Measurements from ENCODE around the gene ARHGEF16.

ARHGEF16 gene

DNA sequence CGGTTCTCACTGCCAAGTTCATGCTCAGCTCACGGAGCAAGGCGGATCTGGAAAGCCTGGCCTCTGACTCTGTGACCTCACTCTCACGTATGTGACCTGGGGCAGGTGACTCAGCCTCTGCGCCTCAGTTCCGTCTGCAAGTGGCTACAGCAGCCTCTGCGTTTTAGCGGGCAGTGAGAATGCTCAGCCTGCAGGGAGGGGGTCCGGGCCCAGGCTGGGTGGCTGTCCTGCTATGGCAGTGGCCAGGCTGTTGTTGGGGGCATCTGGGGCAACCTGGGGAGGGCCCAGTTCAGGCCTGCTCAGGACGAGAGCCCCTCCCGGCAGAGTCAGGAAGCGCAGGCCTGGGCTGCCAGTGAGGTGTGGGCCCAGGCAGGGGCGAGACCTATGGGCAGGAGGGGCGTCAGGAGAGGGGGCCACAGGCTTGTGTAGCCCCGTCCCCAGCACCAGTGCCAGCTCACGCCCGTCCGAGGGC lies 27.9 kb downstream of the ARHGEF16 start:
- no peak for DNase-seq (ENCODE audit: low read depth)

DNA sequence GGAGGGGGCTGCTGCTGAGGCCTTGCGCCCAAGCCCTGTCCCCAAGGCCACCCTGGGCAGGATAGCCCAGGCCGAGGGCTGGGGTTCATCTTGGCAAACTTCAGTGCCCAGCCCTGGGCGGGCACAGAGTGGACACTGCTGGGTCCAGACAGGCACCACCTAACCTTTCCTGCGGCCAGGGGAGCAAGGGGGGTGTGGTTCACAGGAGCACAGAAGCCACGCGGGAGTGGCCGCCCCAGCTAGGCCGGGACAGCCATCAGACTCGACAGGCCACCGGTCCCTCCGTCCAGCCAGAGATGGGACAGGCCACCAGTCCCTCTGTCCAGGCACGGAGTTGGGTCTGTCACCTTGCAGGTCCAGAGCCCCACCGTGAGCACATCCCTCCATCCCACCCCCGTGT lies 28.9 kb downstream of the ARHGEF16 start:
- no peak for DNase-seq (ENCODE audit: low read depth)

DNA sequence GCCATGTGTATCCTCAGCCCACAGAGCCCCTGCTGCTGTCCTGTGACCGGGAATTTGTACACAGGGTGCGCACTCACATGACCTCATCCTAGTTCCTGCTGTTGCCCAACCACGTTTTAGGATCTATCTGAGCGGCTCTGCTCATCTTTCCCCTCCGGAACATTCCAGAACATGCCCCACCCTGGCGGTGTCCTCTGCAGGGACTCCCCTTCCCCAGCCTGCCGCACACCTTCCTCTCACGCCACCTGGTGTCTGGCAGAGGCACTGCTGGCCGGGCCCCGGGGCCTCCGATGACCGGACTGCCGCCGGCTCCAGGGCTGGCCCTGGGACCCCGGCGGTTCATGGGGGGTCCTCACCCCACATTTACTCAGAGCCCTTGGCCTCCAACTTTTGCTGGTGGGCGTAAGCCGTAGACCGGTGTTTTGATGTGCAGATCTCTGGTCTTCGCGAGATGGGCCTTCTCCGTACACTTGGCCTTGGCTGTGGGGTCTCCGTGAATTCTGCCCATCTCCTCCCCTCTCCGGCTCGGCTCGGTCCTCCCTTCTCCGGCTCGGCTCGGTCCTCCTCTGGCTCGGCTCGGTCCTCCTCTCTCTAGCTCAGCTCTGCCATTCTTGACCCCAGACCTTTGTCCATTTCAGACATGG lies 29.5 kb downstream of the ARHGEF16 start:
- DNase-seq (ENCODE audit: low read depth): no peak

DNA sequence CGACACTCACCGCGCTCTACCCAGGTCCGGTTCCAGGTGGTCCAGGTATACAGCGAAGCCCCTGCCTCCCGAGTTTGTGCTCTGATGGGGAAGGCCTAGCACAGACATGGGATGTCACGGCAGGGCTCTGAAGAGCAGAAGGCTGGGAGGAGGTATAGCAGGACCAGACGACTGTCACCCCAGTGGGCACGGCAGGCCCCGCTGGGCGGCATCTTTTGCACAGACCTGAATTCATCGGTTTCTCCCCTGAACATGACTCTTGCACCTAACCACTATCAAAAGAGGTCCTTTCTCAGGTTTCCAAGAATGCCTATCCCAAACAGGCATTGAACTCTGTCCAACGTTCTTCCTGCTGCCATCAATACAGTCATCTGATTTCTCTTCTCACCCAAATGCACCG lies 30.6 kb downstream of the ARHGEF16 start:
- no peak for DNase-seq (ENCODE audit: low read depth)

DNA sequence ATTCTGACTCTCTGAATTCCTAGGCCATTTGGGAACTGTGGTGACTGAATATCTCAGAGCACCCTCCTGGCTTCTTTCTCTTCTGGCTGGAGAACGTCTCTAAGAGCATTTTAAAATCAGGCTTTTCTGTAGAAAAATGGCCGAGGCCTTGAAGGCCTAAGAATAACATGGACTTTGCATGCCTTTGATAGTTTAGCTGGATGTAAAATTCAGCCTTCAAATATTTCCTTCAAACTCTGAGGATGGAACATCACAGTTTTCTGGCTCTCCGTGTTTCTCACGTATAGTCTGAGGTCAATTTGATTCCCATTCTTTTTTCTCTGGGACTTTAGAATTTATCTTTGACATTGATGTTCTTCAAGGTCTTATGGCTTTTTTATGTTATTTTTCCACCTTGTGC lies 34.0 kb downstream of the ARHGEF16 start:
- DNase-seq (ENCODE audit: low read depth): no peak

DNA sequence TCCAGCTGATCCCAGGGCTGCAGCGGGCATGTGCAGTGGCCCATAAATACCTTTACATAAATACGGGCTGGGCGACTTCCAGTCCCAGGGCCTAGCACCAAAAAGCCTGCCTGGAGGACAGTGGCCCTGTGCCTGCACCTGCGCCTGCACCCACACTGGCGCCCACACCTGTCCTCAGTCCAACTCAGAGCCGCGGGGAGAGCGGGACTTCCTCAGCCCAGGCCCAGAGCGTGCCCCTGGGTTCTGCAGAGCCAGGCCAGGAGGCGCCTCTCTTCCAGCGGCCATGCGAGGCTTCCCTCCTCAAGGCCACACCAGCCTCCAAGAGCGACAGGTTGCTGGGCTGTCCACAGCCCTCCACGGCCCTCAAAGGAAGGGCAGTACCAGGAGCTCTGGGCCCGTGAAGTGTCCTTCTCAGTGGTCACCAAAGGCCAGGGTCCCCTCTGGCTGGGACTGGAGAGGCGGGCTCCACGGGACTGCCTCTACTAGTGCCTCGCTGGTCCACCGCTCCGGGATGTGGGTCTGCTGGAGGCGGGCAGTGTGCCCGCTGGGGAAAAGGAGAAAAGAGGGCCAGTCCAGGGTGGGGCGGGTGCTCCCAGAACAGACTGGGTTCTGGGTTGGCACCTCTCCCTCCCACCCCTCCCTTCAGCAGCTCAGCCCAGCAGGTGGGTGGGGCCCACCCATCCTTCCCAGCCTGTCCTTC lies 35.7 kb downstream of the ARHGEF16 start:
- no peak for DNase-seq (ENCODE audit: low read depth)

DNA sequence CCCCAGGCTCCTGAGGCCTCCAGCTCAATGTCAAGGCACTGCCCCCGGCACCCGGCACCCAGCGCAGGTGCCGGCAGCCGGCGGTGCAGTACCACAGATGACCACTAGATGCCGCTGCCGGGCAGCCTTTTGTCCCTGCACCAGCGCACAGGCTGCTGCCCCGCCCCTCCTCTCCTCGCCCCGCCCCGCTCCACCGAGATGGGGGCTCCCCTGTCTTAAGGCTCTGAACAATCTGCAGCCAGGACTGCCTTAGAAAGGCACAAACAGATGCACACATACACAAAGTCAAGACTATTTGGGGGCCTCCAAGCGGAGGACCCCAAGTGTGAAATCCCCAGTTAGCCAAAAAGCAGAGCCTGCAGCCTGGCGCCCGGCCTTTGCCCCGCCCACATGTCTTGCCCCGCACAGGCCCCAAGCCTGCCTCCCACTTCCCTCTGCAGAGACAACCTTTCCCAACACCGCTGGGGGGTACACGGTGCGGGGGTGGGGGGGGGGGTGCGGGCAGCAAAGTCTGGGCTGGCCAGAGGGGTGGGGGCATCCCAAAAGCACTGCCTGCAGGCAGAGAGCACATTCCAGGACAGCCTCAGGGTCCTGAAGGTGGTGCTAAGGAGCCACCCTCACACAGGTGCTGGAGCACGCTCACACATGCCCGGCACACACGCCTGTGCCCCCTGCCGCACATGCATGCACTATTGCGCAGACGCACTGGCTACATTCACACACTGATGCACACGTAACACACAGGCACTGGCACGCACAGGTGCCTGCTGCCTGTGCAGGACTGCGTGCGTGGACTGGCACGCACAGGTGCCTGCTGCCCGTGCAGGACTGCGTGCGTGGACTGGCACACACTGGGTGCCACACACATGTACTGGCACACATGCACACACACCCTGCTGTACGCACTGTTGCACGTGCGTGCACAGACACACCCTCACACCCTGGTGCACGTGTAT lies 37.1 kb downstream of the ARHGEF16 start:
- peak; percentile 80 for DNase-seq (ENCODE audit: low read depth)

DNA sequence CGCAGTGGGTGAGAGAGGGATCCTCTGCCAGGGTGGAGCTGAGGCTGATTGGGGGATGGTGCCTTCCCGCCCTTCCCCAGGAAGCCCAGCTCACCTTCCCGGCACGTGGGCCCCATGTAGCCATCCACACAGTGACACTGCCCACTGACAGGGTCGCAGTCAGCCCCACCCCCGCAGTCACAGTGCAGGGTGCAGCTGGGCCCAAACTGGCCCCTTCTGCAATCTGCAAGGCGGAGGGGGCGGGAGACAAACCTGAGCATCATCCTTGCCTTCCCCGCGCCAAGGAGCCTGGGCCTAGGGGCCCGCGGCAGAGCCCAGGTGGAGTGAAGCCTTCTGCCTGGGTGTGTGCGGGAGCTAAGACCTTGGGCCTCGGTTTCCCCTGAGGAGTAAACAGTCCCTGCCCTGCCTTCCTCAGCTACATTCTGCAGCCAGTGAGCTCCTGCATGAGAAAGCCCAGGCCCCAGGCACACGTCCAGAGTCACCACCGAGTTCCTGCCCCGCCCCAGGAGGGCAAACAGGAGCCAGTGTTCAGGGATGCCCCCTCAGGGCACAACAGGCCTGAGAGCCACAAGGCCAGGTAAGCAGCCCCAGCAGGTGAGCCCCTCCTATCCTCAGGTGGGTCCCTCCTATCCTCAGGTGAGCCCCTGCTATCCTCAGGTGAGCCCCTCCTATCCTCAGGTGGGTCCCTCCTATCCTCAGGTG lies 38.2 kb downstream of the ARHGEF16 start:
- no peak for DNase-seq (ENCODE audit: low read depth)

DNA sequence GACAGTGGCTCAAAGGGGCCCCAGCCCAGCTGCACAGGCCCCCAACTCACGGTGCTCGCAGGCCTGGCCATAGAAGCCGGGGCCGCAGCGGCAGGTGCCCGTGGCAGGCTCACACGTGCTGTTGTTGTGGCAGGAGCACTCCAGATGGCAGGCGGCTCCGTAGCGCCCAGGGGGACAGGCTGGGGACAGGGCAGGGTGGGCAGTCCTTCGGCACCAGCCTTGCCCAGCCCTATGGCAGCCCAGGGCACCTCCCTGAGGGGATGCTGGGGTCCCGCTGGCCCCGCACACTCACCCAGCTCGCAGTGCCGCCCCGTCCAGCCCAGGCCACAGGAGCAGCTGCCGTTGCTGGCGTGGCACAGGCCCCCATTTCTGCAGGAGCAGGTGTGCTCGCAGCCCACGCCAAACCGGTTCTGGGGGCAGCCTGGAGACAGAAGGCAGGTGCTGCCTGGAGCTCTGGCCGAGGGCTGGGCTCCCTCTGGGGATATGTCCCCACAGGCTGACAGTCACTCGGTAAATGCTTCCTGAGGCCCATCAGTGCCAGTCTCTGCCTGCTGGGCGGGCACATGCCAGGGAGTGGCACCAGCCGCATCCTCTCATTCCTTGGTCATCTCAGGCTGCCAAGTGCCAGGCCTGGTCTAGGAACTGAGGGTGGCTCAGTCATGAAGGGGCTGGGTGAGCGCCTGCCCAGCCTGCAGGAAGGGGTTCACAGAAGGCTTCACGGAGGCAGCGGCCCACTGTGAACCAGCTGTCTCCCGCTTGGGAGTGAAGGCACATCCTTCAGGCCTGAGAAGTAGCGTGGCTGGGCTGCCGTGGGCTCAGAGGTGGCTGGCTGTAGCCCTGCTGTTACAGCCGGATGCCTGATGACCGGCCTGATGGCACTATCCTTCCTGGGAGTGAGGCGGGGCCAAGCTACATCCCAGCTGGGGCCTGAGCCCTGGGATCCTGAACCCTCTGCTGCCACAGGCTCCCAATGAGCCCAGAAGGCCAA lies 40.1 kb downstream of the ARHGEF16 start:
- DNase-seq (ENCODE audit: low read depth): no peak

DNA sequence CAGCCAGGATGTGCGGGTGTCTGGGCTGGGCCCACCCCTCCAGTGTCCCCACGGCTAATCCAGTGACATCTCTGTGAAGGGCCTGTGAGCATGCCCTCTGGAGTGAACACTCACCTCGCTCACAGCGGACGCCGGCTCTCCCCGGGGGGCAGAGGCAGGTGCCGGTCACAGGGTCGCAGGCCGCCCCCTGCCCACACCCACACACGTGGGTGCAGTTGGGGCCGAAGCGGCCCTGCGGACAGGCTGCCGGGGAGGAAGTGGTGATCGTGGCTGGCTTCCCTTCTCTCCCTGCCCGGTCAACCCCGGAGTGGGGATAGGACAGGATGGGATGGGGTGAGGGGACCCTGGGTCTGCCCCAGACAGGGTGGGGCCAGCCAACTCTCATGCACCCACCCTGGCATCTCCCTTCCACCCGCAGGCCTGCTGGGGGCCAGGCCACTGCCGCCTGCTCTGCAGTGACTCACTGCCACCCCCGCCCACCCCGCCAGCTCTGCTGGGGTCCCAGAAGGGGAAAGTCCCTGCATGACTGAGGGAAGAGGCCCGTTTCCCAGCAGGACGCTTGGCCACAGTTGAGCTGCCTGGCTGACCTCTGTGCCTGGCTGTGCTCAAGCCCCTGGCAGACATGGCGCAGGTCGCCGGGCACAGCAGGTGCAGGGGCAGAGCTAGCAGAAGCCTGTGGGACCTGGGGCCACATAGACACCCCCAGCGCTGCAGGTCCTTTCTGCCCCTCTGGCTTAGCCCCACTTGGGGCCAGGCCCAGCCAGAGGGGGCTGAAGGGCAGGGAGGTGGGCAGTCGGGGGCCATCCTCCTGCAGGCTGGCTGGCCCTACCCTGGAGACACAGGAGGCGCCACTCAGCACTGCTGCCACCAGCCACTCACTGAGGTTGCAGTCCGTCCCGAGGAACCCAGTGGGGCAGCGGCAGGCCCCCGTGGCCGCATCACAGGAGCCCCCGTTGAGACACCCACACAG lies 41.6 kb downstream of the ARHGEF16 start:
- no peak for DNase-seq (ENCODE audit: low read depth)

DNA sequence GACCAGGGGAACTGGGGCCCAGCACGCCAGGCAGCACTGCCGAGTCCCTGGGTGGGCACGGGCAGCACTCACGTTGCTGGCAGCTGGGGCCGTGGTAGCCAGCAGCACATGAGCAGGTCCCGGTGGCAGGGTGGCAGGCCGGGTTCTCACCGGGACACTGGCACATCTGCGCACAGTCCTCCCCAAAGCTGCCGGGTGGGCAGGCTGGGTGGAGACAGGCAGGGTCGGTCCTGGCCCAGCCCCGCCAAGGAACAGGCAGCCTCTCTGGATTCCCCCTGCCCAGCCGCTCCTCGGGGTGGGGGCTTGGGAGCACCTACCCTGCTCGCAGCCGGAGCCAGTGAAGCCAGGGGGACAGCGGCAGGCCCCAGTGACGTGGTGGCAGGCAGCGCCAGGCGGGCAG lies 42.5 kb downstream of the ARHGEF16 start:
- DNase-seq (ENCODE audit: low read depth): no peak

DNA sequence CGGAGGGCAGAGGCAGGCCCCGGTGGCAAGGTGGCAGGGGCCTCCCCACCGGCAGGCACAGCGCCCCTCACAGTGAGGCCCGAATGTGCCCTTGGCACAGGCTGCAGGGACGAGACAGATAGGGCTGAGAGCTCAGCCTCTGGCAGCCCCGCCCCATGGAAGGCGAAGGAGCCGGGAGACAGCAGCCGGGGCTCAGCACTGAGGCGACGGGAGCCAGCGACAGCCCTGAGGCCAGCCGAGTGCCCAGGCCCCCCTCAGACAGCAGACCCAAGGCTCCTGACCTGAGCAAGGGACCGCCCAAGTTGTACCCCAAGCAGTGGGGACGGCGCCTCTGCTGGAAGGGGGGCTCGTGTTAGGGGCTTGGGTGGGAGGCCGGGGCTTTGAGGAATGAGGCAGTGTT lies 43.1 kb downstream of the ARHGEF16 start:
- DNase-seq (ENCODE audit: low read depth): no peak

DNA sequence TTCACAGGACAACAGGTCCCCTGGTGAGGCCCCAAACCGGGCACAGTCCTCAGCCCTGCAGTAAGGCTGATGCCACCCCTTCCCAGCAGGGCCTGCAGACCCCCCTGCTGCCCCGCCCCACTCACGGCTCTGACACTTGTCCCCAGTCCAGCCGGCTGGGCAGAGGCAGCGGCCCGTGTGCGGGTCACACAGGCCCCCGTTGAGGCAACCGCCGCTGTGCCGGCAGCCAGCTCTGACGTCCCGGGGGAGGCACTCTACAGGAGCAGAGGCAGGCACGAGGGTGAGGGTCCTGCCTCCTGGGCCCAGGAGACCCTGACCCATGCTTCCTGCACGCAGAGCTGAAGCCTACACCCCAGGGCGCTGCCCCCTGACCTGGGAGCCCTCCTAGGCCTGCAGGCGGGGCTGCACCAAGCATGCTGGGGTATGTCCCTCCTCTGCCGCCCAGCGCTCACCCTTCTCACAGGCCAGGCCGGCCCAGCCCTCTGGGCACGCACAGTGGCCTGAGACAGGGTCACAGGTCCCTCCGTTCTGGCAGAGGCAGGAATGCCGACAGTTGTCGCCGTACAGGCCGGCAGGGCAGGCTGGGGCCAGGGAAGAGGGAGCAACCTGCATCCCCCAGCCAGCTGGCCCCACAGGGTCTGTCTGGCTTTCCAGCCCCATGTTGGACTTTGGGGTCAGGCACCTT lies 43.9 kb downstream of the ARHGEF16 start:
- DNase-seq (ENCODE audit: low read depth): no peak

DNA sequence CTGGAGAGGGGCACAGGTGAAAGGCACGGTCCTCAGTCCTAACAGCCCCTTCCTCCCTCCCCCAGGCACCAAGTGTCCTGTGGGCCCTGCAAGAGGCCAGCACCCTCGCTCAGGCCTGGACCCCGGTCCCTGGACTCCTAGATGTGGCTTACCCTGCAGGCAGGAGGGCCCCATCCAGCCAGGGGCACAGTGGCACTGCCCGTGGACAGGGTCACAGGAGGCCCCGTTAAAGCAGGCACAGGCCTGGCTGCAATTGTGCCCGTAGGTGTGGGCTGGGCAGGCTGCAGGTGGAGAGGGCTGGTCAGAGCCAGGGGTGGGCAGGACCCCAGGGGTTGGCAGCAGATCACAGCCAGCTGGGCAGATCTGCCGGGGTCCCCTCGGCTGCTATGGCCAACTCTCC lies 44.5 kb downstream of the ARHGEF16 start:
- DNase-seq (ENCODE audit: low read depth): no peak

DNA sequence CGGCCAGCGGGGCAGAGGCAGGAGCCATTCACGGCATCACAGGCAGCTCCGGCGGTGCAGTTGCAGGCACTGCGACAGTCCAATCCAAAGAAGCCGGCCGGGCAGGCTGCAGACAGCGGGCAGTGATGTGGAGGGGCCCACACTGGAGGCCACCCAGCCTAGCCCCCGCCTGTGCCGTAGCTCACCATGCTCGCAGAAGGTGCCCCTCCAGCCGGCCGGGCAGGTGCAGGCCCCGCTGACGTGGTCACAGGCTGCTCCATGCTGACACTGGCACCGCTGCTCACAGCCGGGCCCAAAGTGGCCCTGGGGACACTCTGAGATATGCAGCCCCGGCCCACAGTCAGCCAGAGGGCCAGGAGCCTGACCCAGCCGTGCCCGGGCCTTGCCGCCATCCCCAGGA lies 45.1 kb downstream of the ARHGEF16 start:
- DNase-seq (ENCODE audit: low read depth): no peak

DNA sequence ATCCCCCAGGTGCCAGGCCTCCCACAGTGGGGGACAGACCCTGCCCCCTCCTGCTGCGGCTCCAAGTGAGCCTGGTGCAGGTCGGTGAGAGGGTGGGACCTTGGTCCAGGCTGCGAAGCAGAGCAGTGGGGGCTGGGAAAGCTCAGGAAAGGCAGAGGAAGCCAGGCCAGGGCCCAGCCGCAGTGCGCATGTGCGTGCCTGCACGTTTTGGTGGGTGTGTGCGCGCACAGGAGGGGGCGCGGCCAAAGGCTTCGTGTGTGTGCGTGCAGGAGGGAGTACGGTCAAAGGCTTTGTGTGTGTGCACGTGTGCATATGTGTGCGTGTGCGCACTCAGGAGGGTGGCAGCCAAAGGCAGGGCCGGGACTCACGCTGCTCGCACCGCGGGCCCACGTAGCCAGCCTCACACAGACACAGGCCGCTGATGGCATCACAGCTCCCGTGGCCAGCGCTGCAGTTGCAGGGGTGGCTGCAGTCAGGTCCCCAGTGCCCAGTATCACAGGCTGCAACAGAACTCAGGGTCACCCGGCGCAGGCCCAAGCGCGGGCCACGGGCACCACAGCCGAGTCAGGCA lies 45.9 kb downstream of the ARHGEF16 start:
- DNase-seq (ENCODE audit: low read depth): no peak

DNA sequence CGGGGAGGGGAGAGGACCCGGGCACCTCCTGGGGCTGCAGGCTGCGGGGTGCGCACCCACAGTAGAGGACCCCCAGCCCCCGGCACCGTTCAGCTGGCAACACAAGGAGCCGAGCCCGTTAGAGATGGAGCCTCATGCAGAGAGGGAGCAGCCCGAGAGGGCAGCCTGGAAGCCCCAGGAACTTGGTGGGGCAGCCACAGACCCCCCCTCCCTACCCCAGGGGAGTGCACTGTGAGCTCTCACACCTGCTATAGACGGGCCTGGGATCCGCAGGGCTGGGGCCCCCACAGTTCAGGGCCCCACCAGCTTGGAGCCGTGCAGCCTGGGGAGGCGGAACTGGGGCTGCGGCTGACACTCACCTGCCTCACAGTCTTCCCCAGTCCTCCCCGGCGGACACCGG lies 47.0 kb downstream of the ARHGEF16 start:
- no peak for DNase-seq (ENCODE audit: low read depth)

DNA sequence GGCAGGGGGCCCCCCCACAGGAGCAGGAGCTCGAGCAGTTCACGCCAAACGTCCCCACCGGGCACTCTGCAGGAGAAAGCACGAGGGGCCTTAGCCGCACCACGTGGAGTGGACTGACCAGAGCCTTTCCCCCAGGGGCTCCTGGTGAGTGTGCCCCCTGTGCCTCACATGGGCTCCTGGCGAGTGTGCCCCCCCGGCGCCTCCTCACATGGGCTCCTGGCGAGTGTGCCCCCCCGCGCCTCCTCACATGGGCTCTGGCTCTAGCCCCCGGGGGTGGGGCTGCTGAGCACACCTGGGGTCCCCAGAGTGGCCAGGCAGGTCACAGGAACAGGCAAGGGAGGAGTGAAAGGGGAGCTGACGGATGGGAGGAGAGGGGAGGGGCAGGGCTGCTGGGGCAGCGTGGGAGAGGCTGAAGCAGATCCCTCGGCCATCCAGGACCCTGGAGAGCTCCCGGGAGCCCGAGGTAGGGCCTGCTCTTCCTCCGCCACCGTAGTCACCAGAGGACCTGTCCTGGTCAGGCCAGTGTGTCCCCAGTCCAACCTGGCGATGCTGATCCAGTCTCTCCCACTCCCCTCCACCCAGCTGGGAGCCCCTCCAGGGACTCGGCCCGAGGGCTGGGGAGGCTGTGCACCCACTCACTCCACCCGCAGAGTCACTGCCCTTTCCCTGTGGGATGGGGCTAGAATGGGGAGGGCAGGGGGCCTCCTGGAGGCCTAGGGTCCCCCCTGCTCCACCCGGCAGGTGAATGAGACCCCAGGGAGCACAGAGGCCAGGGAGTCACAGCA lies 47.6 kb downstream of the ARHGEF16 start:
- no peak for DNase-seq (ENCODE audit: low read depth)

Data from activated gamma-delta T cell treated with anti-CD3 and anti-CD28 coated beads, Interleukin-2, amount 50 U/mL, for 16 hours (primary cell).